GM12878 (cell line): ENCODE results near the gene BBLN. TPM values are rescaled to one million over a fixed set of nuclear protein-coding genes. Genes with fewer than 3 reads are reported as not detected.

Source experiments
- BCLAF1 ChIP-seq: fragments of 450-650 bp; IDR thresholded peaks from 2 replicates; pipeline ENCODE4 v1.6.1; 2017; ENCODE audit warnings: antibody characterized with exemption, mild to moderate bottlenecking, moderate library complexity
- CBX5 ChIP-seq: sonication (generic); IDR thresholded peaks from 2 replicates; pipeline ENCODE4 v1.6.1; 2016; ENCODE audit warnings: low read depth, moderate library complexity, mild to moderate bottlenecking, inconsistent platforms
- EZH2 ChIP-seq: IDR thresholded peaks from 2 replicates; pipeline ENCODE4 v1.6.1; 2012; ENCODE audit warnings: low read depth, mild to moderate bottlenecking, control low read depth, inconsistent platforms, low read length, borderline replicate concordance; ENCODE audit not compliant: control insufficient read depth
- KAT2A ChIP-seq: conservative IDR thresholded peaks from 2 replicates; pipeline ENCODE4 v1.6.1; 2011; ENCODE audit warnings: low read depth, low read length; ENCODE audit not compliant: control insufficient read depth
- KLF5 ChIP-seq: fragments of 450-650 bp; IDR thresholded peaks from 2 replicates; pipeline ENCODE4 v1.6.1; 2014; ENCODE audit warnings: mild to moderate bottlenecking; ENCODE audit not compliant: partially characterized antibody
- PAX8 ChIP-seq: fragments of 450-650 bp; IDR thresholded peaks from 2 replicates; pipeline ENCODE4 v1.6.1; 2017; ENCODE audit warnings: mild to moderate bottlenecking, moderate library complexity
- PKNOX1 ChIP-seq: fragments of 450-650 bp; IDR thresholded peaks from 2 replicates; pipeline ENCODE4 v1.6.1; 2016; ENCODE audit warnings: mild to moderate bottlenecking
- RELB ChIP-seq: fragments of 450-650 bp; IDR thresholded peaks from 2 replicates; pipeline ENCODE4 v1.6.1; 2017; ENCODE audit warnings: low read depth, mild to moderate bottlenecking, moderate library complexity
- SUPT20H ChIP-seq: IDR thresholded peaks from 2 replicates; pipeline ENCODE4 v1.6.1; 2011; ENCODE audit warnings: low read depth, mild to moderate bottlenecking, low read length, moderate library complexity, borderline replicate concordance; ENCODE audit not compliant: control insufficient read depth
- TCF3 ChIP-seq: IDR thresholded peaks from 2 replicates; pipeline ENCODE4 v1.6.1; 2012; ENCODE audit warnings: low read depth, mild to moderate bottlenecking, low read length, borderline replicate concordance; ENCODE audit not compliant: insufficient read depth
- USF1 ChIP-seq: IDR thresholded peaks from 2 replicates; pipeline ENCODE4 v1.6.1; 2011; ENCODE audit warnings: borderline replicate concordance, low read depth, mild to moderate bottlenecking, moderate library complexity, mixed read lengths, low read length; ENCODE audit not compliant: insufficient read depth; ENCODE audit errors: extremely low read length
- ZBTB40 ChIP-seq: fragments of 450-650 bp; IDR thresholded peaks from 2 replicates; pipeline ENCODE4 v1.6.1; 2016; ENCODE audit warnings: mild to moderate bottlenecking, moderate library complexity, borderline replicate concordance
- ZSCAN29 ChIP-seq: fragments of 450-650 bp; IDR thresholded peaks from 2 replicates; pipeline ENCODE4 v1.6.1; 2017; ENCODE audit warnings: mild to moderate bottlenecking, moderate library complexity
- polyA plus RNA-seq, 11 experiments: library from polyadenylated mRNA; depleted of rRNA in 4 of 11; unstranded in 6 of 11; stranded (reverse) in 5 of 11; fragments of >200 nt; fragmentation: Nextera tagmentation in 4 of 11; fragmentation: Illumina TruSeq in 1 of 11; extraction: Ambion mirVana in 4 of 11; extraction: Trizol in 1 of 11; gene quantifications; 1 replicate in 1 of 11; 2 replicates in 10 of 11; pipeline versions ENCODE4 v1.2.1 to v1.2.3, GENCODE V29; 2011 to 2016; ENCODE audit warnings: inconsistent platforms in 2 of 11, missing spikeins in 2 of 11, low read depth in 1 of 11
- total RNA-seq, 4 experiments: library from RNA; depleted of rRNA in 3 of 4; stranded (reverse); fragments of >200 nt in 3 of 4; fragmentation: Illumina TruSeq in 1 of 4; extraction: Trizol in 1 of 4; gene quantifications; 2 replicates each; pipeline versions ENCODE4 v1.2.1 to v1.2.3, GENCODE V29; 2013 to 2021

BBLN gene
- total and polyA plus RNA-seq, 10 of the 15 experiments (the other 5 are each of a cell fraction or from before 2014, with no cell fraction given): 3.8 to 194 (median 66.2) TPM

- TF ChIP-seq TCF3 (0 out of 2 replicates have a peak, but pooled peaks have one; percentile 27), KAT2A (no peak), PAX8 (no peak), CBX5 (no peak), SUPT20H (no peak), USF1 (no peak), KLF5 (no peak), PKNOX1 (no peak), ZBTB40 (peak; percentile 74), BCLAF1 (no peak), RELB (peak; percentile 64), ZSCAN29 (no peak), EZH2 (no peak)
These were observed at the start of gene BBLN (continued) for GRCh38 chr9:128159784-128160602.
